Body of pancreas (tissue), 4 donors: Measurements from ENCODE around the gene EHMT1.

Experiments
- POLR2A ChIP-seq, 3 donors: fragments of 450-650 bp; IDR thresholded peaks; one replicate each; pipeline ENCODE4 v1.6.1; 2016; ENCODE audit warnings: antibody characterized with exemption in 3 of 3, mild to moderate bottlenecking in 2 of 3
- TF ChIP-seq, protein P1 (sequence below), 7 experiments: fragments of 450-650 bp in 4 of 7; fragments of 200-600 bp in 3 of 7; sonication (generic) in 3 of 7; IDR thresholded peaks; one replicate each; pipeline ENCODE4 v1.5.1; 2016 to 2019; ENCODE audit warnings: antibody characterized with exemption in 7 of 7

DNA sequence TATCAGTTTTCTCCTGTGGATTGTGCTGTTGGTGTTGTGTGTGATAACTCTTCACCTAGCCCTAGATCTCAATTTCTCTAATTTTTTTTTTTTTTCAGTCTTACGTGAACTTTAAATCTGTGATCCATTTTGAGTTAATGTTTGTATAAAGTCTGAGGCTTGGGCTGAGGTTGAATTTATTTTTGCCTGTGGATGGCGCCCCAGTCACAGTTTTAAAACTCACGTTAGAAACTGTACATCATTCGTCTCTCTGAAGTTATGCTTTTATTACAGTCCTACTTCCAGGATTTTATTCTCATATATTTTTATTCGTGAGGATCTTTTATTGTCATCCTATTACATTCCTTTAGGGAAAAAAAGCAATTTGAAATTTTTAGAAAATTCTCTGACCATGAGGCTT lies 103.1 kb downstream of the EHMT1 start:
- TF ChIP-seq, protein P1, sequence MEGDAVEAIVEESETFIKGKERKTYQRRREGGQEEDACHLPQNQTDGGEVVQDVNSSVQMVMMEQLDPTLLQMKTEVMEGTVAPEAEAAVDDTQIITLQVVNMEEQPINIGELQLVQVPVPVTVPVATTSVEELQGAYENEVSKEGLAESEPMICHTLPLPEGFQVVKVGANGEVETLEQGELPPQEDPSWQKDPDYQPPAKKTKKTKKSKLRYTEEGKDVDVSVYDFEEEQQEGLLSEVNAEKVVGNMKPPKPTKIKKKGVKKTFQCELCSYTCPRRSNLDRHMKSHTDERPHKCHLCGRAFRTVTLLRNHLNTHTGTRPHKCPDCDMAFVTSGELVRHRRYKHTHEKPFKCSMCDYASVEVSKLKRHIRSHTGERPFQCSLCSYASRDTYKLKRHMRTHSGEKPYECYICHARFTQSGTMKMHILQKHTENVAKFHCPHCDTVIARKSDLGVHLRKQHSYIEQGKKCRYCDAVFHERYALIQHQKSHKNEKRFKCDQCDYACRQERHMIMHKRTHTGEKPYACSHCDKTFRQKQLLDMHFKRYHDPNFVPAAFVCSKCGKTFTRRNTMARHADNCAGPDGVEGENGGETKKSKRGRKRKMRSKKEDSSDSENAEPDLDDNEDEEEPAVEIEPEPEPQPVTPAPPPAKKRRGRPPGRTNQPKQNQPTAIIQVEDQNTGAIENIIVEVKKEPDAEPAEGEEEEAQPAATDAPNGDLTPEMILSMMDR (IDR thresholded peaks at IDR 0.05), result no peak
- TF ChIP-seq POLR2A (IDR thresholded peaks at IDR 0.05), result no peak
